ENCODE measurements around the gene NUP88.

- TF ChIP-seq POLR2AphosphoS5 (IDR thresholded peaks at IDR 0.05), result no peak
- TF ChIP-seq CTCF (IDR thresholded peaks at IDR 0.05; ENCODE audit: poor library complexity, severe bottlenecking), result no peak
- no peak for TF ChIP-seq EP300 (conservative IDR thresholded peaks at IDR 0.05; ENCODE audit: poor library complexity, severe bottlenecking)
Measured at GRCh38 chr17:5464717-5465507, 45.5 kb upstream of the NUP88 start.
